TTC549 (cell line): Measurements from ENCODE around the gene PEX1.
"Not testable (repeated sequence)": the region's sequence is repeated elsewhere in the genome, so short reads cannot be mapped to it uniquely, and the experiment has no call there.

Experiments
- FAIRE-seq: peaks from 2 replicates; lab custom pipeline; 2012; peaks lifted over from hg19 to GRCh38; lab: Jason Lieb, UNC

Gene PEX1

GRCh38 chr7:92504563-92504962 lies 23.8 kb downstream of the PEX1 start:
- no peak for FAIRE-seq

DNA sequence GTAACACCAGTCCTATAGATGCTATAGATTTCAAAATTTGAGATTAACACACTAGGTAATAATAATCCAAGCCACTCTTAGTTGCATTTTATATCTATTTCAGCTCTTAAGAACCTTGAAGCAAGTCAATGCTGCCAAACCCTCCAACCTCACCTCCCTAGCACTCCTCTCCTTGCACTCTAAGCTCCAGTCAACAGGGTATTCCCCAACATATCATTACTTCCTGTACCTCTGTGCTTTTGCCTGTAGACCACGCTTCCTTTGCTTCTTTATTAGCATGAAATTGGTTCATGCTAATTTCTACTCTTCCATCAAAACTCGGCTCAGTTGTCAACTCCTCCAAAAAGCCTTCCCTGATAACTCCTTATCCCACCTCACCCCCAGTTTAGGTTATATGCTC lies 24.6 kb downstream of the PEX1 start:
- FAIRE-seq, result no peak

DNA sequence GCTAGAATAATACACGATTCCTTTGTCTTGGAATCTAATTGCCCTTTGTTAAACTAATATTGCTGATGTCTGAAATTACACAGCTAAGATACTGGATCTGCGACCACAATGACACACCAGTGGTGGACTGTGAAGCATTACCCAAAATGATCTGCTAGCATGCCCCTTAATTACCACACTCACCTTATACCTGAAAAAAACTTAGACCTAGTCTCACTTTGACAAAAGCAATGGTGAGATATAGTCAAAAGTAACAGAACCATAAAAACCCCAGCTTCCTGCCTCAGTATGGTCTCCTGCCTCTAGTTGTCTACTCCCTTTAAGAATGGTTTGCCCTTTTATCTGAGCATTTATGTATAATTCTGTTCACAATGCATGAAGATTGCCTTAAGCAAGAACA lies 29.8 kb downstream of the PEX1 start:
- FAIRE-seq, result no peak

GRCh38 chr7:92496876-92497275 lies 31.4 kb downstream of the PEX1 start:
- FAIRE-seq, result no peak

GRCh38 chr7:92489634-92490033 lies 38.7 kb downstream of the PEX1 start:
- no peak for FAIRE-seq

DNA sequence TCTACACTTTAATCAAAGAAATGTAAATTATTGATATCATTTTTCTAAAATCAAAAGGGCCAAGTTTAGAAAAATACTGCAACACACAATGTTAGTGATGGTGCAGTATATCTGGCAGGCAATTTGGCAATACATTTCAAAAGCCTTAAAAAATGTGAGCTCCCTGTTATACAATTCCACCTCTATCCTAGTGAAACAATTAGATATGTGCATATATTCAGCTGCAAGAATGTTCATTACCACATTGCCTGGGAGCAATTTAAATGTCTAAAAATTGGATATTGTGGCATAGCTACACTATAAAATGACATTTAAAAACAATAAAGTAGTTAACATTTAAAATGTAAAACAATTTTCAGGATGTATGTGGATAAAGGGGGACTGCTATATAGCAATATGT lies 40.5 kb downstream of the PEX1 start:
- no peak for FAIRE-seq

DNA sequence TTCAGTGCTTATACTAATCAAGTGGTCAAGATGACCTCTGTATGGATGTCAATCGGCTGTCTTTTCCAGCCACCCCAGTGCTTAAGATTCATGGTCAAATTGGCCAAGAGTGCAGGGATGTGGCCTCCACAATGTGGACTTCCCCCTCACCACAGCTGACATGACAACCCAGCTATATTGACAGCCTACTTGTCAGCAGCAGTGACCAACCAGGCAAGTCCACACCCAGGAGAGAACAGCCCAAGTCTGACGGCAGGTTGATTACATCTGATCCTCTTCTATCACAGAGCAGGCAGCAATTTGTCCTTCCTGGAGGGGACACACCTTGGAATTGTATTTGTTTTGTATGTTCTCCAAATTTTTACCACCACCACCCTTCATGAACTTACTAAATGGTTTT lies 42.3 kb downstream of the PEX1 start:
- FAIRE-seq, result no peak

GRCh38 chr7:92485267-92485892 lies 42.9 kb downstream of the PEX1 start:
- no peak for FAIRE-seq

DNA sequence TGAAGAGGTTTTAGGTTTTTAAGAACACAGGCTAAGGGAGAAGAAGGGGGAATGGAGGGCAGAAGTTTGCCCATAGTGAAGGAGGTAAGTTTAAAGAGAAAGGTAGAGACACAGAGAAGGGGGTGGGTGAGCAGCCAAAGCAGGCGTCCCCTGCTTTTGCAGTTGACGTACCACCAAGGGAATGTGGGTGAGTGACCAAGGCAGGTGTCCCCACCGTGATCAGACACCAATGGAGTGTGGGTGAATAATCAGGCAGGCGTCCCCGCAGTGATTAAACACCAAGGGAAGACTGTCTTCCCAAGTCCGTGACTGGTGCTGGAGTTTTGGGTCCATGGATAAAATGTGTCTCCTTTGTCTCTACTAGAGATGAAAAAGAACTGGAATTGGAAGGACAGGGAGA lies 44.1 kb downstream of the PEX1 start:
- FAIRE-seq, result not testable (repeated sequence)

- not testable (repeated sequence) for FAIRE-seq
Measured at GRCh38 chr7:92483624-92484023, 44.7 kb downstream of the PEX1 start.

- not testable (repeated sequence) for FAIRE-seq
Measured at GRCh38 chr7:92479146-92479545, 49.2 kb downstream of the PEX1 start.

DNA sequence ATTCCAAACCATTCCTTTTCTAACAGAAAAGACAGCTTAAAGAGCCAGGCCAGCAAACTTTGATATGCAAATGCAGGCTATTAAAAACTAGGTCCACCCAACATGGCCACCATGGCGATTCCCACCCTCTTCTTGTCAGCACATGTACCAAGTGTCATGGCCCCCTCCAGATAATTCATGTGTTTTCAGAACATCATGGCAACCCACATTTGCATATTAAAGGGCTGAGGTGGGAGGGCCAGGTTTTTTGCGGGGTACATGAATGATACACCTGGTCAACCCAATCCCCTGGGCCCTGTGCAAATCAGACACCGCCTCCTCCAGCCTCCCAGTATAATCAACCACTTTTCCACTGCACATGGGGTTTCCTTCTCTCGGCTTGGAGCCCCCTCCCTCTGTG lies 49.6 kb downstream of the PEX1 start:
- no peak for FAIRE-seq

- FAIRE-seq, result no peak
Measured at GRCh38 chr7:92478095-92478494, 50.2 kb downstream of the PEX1 start.

GRCh38 chr7:92477681-92478080 lies 50.6 kb downstream of the PEX1 start, which contains the start of gene ERVW-1:
Gene ERVW-1, minus strand, starts transcription at chr7:92477946. Its CDS starts 7,565 bp downstream, at chr7:92470381.
- FAIRE-seq, result not testable (repeated sequence)

DNA sequence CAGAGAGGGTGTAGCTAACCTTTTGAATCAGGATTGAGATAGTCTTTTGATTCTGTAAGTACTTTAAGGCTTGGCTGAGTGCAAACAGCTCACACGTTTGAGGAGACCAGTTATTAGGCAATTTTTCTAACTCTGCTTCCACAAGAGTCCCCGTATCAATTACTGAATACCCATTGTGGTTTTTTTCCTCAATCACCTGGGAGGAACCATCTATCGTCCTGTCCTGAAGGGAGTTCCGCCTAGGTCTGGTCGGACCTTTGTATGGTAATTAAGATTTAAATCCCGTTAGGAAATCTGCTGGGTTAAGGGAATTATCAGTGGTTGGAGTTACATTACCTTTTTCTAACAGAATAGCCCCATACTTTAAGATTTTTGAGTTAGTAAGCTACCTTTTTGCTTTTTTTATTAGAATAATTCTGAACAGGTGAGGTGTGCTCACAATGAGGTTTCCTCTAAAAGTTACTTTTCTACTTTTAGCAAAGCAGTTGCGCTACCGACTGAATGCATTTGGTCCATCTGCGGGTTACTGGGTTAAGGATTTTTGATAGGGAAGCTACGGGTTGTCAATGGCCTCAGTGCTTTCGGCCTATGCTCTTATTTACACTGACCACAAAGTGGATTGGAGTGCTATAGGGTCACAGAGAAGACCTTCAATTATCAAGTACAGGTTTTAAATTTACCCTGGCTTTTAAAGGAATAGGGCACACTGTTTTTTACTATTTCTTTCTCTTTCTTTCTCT lies 52.3 kb downstream of the PEX1 start:
- FAIRE-seq, result not testable (repeated sequence)

DNA sequence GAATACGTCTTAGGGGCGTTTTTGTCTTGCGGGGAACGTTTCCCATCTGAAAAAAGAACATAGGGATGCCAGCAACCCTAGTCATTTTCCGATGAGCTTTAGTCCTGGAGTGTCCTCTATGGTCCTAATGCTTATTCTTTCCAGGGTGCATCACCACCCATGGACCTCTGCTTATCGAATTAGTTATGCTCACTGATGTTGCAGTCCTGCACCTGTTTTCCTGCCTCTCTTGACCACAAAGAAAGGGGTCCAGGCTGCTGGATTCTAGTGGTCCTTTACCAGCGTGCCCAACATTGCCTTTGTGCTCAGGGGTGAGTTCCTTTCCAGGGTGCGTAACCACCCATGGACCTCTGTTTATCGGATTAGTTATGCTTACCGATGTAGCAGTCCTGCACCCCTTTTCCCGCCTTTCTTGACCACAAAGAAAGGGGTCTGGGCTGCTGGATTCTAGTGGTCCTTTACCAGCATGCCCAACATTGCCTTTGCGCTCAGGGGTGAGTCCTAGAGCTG lies 53.0 kb downstream of the PEX1 start:
- not testable (repeated sequence) for FAIRE-seq

GRCh38 chr7:92473989-92474388 lies 54.3 kb downstream of the PEX1 start:
- FAIRE-seq, result not testable (repeated sequence)

- not testable (repeated sequence) for FAIRE-seq
Measured at GRCh38 chr7:92468589-92468988, 59.7 kb downstream of the PEX1 start.

DNA sequence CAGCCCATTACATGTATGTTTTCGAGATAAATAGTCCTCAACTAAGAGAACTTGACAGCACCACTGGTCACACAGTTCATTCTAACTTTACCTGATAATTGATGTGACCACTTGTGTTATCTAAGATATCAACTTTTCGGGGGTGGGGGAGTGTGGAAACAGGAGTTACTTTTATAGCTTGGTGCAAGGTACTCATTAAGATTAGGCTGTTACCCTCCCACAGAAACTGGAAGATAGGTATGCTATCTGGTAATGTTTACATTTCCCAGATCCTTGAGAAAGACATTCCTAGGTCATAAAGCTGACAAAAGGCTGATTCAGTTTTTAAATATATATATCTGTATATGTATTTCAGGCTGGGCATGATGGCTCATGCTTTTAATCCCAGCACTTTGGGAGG lies 61.6 kb downstream of the PEX1 start:
- no peak for FAIRE-seq

GRCh38 chr7:92464515-92464914 lies 63.8 kb downstream of the PEX1 start:
- no peak for FAIRE-seq

DNA sequence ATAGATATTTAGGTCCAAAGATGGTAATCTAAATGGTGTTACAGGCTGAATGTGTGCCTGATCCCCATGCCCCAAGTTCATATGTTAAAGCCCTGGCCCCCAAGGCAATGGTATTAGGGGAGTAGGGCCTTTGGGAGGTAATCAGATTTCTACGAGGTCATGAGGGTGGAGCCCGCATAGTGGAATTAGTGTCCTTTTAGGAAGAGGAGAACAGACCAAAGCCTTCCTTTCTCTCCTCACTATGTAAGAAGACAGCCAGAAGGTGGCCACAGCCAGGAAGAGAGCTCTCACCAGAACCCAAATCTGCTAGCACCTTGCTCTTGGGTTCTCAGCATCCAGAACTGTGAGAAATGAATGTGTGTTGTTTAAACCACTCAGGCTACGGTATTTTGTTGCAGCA lies 65.8 kb downstream of the PEX1 start:
- no peak for FAIRE-seq

DNA sequence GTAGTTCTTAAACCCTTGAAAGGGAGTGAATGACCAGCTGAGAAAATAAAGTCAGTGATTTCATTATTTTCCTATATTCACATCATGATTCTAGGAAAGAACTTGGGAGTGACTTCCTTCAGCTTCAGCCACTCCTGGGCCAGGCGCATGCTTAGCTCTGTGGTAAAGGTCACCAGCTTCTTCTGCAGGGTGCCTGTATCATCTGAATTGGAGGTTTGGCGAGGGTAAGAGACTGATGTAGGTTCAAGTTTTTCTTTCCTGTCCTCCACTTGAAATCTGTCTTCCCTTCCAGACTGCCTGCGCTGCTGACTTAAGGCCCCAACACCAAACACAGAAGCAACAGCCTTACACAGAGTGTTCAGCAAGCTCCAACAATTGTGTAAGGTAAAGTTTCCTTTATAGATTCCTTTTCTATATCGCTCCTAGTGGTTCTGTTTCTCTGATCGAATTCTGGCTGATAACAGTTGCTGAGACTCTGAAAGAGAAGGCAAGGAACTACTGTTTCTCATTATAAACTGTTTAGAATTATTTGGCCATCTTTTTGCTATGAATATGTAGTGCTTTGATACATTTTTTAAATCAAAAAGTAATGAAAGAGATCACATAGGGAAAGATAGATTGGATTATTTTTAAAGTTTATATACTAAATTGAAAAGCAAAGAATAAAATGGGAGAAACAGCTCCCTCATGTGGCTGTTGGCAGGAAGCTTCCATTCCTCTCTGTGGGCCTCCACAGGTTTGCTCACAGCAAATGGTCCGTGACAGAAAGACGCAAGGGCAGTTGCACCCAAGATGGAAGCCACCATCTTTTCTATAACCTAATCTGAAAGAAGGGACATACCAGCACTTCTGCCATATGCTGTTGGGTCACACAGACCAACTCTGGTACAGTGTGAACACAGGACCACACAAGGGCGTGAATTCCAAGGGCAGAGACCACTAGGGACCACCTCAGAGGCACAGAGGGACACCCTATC lies 67.0 kb downstream of the PEX1 start:
- no peak for FAIRE-seq

- no peak for FAIRE-seq
Measured at GRCh38 chr7:92460510-92460909, 67.8 kb downstream of the PEX1 start.
